Smooth muscle cell (in vitro differentiated cells): ENCODE data around the gene CCDC38. TPM values are rescaled to one million over a fixed set of nuclear protein-coding genes. Genes with fewer than 3 reads are reported as not detected.

Experiments used
- DNase-seq: peaks from one replicate; lab custom pipeline; 2025; ENCODE audit not compliant: unreplicated experiment; lab: John Stamatoyannopoulos, UW
- H2AFZ ChIP-seq: fragments of 200-600 bp; sonication (generic); 2 replicates; pipeline ENCODE4 v1.6.0; 2016; ENCODE audit warnings: antibody characterized with exemption, low read depth, mild to moderate bottlenecking
- H3F3A ChIP-seq: fragments of 200-600 bp; sonication (generic); 2 replicates; pipeline ENCODE4 v1.6.0; 2017; ENCODE audit warnings: antibody characterized with exemption, low read depth
- H3K27ac ChIP-seq: fragments of 200-600 bp; sonication (generic); 2 replicates; pipeline ENCODE4 v1.5.1; 2016; ENCODE audit warnings: low read depth, mild to moderate bottlenecking
- H3K27me3 ChIP-seq: fragments of 200-600 bp; sonication (generic); 2 replicates; pipeline ENCODE4 v1.6.1; 2016; ENCODE audit warnings: low read depth, mild to moderate bottlenecking
- H3K36me3 ChIP-seq: fragments of 200-600 bp; sonication (generic); 2 replicates; pipeline ENCODE4 v1.5.1; 2016; ENCODE audit warnings: low read depth
- H3K4me1 ChIP-seq: fragments of 200-600 bp; sonication (generic); 2 replicates; pipeline ENCODE4 v1.5.1; 2016; ENCODE audit warnings: low read depth
- H3K4me2 ChIP-seq: fragments of 200-600 bp; sonication (generic); 2 replicates; pipeline ENCODE4 v1.6.0; 2016; ENCODE audit warnings: mild to moderate bottlenecking
- H3K4me3 ChIP-seq: fragments of 200-600 bp; sonication (generic); 2 replicates; pipeline ENCODE4 v1.5.1; 2016; ENCODE audit warnings: mild to moderate bottlenecking
- H3K79me2 ChIP-seq: fragments of 200-600 bp; sonication (generic); 2 replicates; pipeline ENCODE4 v1.6.0; 2016; ENCODE audit warnings: low read depth, mild to moderate bottlenecking
- H3K9ac ChIP-seq: fragments of 200-600 bp; sonication (generic); 2 replicates; pipeline ENCODE4 v1.6.0; 2016; ENCODE audit warnings: low read depth
- H3K9me3 ChIP-seq: fragments of 200-600 bp; sonication (generic); replicated peaks from 2 replicates; pipeline ENCODE4 v1.5.1; 2016; ENCODE audit warnings: low read depth
- H4K20me1 ChIP-seq: fragments of 200-600 bp; sonication (generic); 2 replicates; pipeline ENCODE4 v1.6.0; 2016; ENCODE audit warnings: low read depth
- WGBS: methylation state at CpG from one replicate; pipeline ENCODE4 v1.1.7; 2016; ENCODE audit warnings: low lambda C conversion rate; 5-methylcytosine and 5-hydroxymethylcytosine counted together
- polyA plus RNA-seq: library from polyadenylated mRNA; unstranded; fragments of >200 nt; fragmentation: Nextera tagmentation; extraction: Ambion mirVana; gene quantifications from 2 replicates; pipeline ENCODE4 v1.2.1, GENCODE V29; 2016
- total RNA-seq: library from RNA; depleted of rRNA; stranded (reverse); fragments of >200 nt; gene quantifications from 2 replicates; pipeline ENCODE4 v1.2.3, GENCODE V29; 2014
- TF ChIP-seq, protein P1 (sequence below): fragments of 200-600 bp; sonication (generic); IDR thresholded peaks from 2 replicates; pipeline ENCODE4 v1.5.1; 2017; ENCODE audit warnings: borderline replicate concordance, mild to moderate bottlenecking, antibody characterized with exemption; ENCODE audit not compliant: insufficient read depth, poor library complexity, severe bottlenecking

Gene CCDC38
- total and polyA plus RNA-seq, 2 experiments from 2014 or later: 0.39 TPM; not detected in 1

GRCh38 chr12:95943330-95943842 lies 972 bp upstream of the CCDC38 start, which contains the start of gene AMDHD1:
TSS of gene AMDHD1 (plus strand) at chr12:95943331. CDS start at chr12:95943399, 68 bp downstream.
- Histone ChIP-seq H3K9ac (peak within 1 kb of the TSS; percentile 29), H3K4me3 (peak within 1 kb of the TSS; percentile 89), H3K4me2 (peak within 1 kb of the TSS; percentile 95), H4K20me1 (no peaks in the 10 kb centered on the region), H3K36me3 (no peaks in the 10 kb centered on the region), H3K9me3 (no peaks in the 10 kb centered on the region), H3K27ac (no peak within 1 kb of the TSS), H3F3A (no peaks in the 10 kb centered on the region), H2AFZ (peak within 1 kb of the TSS; percentile 96), H3K79me2 (no peaks in the 10 kb centered on the region), H3K4me1 (no peaks in the 10 kb centered on the region), H3K27me3 (peaks cover 16% of the 10 kb centered on the region)
- TF ChIP-seq, protein P1, sequence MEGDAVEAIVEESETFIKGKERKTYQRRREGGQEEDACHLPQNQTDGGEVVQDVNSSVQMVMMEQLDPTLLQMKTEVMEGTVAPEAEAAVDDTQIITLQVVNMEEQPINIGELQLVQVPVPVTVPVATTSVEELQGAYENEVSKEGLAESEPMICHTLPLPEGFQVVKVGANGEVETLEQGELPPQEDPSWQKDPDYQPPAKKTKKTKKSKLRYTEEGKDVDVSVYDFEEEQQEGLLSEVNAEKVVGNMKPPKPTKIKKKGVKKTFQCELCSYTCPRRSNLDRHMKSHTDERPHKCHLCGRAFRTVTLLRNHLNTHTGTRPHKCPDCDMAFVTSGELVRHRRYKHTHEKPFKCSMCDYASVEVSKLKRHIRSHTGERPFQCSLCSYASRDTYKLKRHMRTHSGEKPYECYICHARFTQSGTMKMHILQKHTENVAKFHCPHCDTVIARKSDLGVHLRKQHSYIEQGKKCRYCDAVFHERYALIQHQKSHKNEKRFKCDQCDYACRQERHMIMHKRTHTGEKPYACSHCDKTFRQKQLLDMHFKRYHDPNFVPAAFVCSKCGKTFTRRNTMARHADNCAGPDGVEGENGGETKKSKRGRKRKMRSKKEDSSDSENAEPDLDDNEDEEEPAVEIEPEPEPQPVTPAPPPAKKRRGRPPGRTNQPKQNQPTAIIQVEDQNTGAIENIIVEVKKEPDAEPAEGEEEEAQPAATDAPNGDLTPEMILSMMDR: peak; percentile 18
- 3% methylated on average over 37 of the region's 38 CpGs for WGBS
- DNase-seq: peak; percentile 40

- Histone ChIP-seq H4K20me1 (no peaks in the 10 kb centered on the region), H3K9ac (no peak overlapping the region), H3F3A (no peaks in the 10 kb centered on the region), H3K27me3 (peaks cover 16% of the 10 kb centered on the region), H2AFZ (peak overlapping the region; percentile 96), H3K4me2 (peak overlapping the region; percentile 95), H3K4me3 (peak overlapping the region; percentile 89), H3K36me3 (no peaks in the 10 kb centered on the region), H3K79me2 (no peaks in the 10 kb centered on the region), H3K27ac (no peak overlapping the region), H3K4me1 (no peaks in the 10 kb centered on the region), H3K9me3 (no peaks in the 10 kb centered on the region)
- 12% methylated on average over 13 of the region's 13 CpGs for WGBS
- TF ChIP-seq, protein P1: no peak
- no peak for DNase-seq
Observed at GRCh38 chr12:95942101-95942523, 302 bp downstream of the CCDC38 start.

DNA sequence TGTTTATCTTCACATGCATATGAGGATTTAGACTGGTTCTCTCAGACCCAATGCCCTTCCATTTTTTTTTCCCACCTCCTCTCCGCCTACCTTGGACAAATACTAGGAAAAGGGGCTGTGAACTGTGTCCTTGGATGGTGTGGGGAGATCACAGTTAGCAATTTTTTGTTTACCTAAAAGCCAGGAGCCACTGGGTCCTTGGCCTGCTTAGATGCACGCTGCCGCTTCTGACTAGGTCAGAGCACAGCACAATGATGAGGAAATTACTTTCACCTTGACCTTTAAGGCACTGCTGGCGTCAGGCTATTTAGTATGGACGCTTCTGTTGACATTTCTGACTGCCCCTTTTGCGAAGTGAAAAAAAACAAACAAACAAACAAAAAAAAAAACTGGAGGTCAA lies 1.9 kb downstream of the CCDC38 start:
- Histone ChIP-seq H3K4me2 (no peak overlapping the region), H3F3A (no peaks in the 10 kb centered on the region), H3K4me1 (no peaks in the 10 kb centered on the region), H3K9me3 (no peaks in the 10 kb centered on the region), H3K4me3 (no peak overlapping the region), H4K20me1 (no peaks in the 10 kb centered on the region), H3K36me3 (no peaks in the 10 kb centered on the region), H3K79me2 (no peaks in the 10 kb centered on the region), H3K27ac (no peak overlapping the region), H2AFZ (no peak overlapping the region), H3K9ac (no peak overlapping the region), H3K27me3 (peaks cover 12% of the 10 kb centered on the region)
- WGBS: 86% methylated on average over 6 of the region's 6 CpGs
- TF ChIP-seq, protein P1: no peak
- DNase-seq: no peak

GRCh38 chr12:95922231-95922630 lies 20.2 kb downstream of the CCDC38 start:
- Histone ChIP-seq H3K9me3 (no peaks in the 10 kb centered on the region), H2AFZ (no peak overlapping the region), H3K9ac (no peak overlapping the region), H3K4me2 (no peak overlapping the region), H3K36me3 (no peaks in the 10 kb centered on the region), H3K4me1 (no peaks in the 10 kb centered on the region), H4K20me1 (no peaks in the 10 kb centered on the region), H3K4me3 (no peak overlapping the region), H3K27ac (no peak overlapping the region), H3K79me2 (no peaks in the 10 kb centered on the region), H3F3A (no peaks in the 10 kb centered on the region), H3K27me3 (no peaks in the 10 kb centered on the region)
- WGBS: 71% methylated on average over 3 of the region's 3 CpGs
- TF ChIP-seq, protein P1: no peak
- DNase-seq: no peak
